ENCODE results near the gene MAP3K14. TPM values are rescaled to one million over a fixed set of nuclear protein-coding genes. Genes with fewer than 3 reads are reported as not detected.

MAP3K14 gene
- total RNA-seq, 1 donor from 2014 or later, result 6.6 TPM

DNA sequence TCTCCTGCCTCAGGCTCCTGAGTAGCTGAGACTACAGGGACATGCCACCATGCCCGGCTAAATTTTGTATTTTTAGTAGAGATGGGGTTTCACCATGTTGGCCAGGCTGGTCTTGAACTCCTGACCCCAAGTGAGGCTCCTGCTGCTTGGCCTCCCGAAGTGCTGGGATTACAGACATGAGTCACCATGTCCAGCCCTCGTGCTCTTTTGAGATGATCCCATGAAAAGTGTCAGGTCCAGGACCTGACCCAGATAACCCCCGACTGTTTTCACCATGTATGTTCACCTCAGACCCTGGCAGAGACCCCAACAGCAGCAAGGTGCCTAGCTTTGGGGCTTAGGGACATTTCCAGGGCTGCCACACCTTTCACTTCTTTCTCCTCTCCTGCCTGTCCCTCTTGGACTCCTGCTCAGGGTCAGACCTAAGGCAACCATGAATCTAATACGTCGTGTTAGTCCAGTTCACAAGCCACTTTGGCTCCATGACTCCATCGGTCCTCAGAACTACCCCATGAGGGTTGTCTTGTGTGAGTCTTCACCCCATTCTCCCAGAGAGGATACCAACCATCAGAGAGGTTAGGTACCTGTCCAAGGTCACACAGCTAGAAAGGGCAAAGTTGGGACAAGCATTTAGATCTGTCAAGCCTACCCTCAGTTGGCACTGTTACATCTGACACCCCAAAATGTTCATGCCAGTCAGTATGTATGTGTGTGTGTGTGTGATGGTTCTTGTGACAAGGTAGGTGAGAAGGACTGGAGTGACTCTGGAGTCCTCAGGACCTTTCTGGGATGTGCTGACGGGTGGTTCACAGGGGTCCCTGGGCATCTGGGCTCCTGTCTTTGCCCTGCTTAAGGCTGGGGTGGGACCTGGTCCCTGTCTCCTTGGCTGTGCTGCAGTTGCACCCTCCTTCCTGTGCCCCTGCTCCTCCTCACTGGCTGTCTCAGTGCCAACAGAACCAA lies 23.1 kb upstream of the MAP3K14 start:
- TF ChIP-seq, protein P1, sequence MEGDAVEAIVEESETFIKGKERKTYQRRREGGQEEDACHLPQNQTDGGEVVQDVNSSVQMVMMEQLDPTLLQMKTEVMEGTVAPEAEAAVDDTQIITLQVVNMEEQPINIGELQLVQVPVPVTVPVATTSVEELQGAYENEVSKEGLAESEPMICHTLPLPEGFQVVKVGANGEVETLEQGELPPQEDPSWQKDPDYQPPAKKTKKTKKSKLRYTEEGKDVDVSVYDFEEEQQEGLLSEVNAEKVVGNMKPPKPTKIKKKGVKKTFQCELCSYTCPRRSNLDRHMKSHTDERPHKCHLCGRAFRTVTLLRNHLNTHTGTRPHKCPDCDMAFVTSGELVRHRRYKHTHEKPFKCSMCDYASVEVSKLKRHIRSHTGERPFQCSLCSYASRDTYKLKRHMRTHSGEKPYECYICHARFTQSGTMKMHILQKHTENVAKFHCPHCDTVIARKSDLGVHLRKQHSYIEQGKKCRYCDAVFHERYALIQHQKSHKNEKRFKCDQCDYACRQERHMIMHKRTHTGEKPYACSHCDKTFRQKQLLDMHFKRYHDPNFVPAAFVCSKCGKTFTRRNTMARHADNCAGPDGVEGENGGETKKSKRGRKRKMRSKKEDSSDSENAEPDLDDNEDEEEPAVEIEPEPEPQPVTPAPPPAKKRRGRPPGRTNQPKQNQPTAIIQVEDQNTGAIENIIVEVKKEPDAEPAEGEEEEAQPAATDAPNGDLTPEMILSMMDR (conservative IDR thresholded peaks at IDR 0.05; ENCODE audit: low read depth, low read length), result no peak
- H3K4me3 ChIP-seq (ENCODE audit: low read depth, low read length), result no peak overlapping the region
- DNase-seq (ENCODE audit: low read depth), result no peak

DNA sequence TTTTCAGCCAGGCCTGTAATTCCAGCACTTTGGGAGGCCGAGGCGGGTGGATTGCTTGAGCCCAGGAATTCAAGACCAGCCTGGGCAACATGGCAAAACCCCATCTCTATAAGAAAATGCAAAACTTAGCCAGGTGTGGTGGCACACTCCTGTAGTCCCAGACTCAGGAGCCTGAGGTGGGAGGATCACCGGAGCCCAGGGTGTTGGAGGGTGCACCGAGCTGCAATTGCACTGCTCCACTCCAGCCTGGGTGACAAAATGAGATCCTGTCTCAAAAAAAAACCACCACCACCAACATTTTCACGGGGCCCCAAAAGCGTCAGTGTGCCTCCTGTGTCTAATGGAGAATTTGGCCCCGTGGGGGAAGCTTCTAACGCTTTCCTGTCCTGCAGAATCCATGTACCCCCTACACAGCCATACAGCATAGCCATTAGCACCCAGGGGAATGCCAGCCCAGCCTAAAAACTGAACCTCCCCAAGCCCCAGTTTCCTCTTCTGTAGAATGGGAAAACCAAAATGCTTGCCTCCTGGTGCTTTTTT lies 22.2 kb upstream of the MAP3K14 start:
- DNase-seq (ENCODE audit: low read depth), result no peak
- TF ChIP-seq, protein P1 (conservative IDR thresholded peaks at IDR 0.05; ENCODE audit: low read depth, low read length), result no peak
- H3K4me3 ChIP-seq (ENCODE audit: low read depth, low read length), result no peak overlapping the region

- no peak overlapping the region for H3K4me3 ChIP-seq (ENCODE audit: low read depth, low read length)
- no peak for DNase-seq (ENCODE audit: low read depth)
- TF ChIP-seq, protein P1 (conservative IDR thresholded peaks at IDR 0.05; ENCODE audit: low read depth, low read length), result no peak
Observed at GRCh38 chr17:45338023-45338781, 21.4 kb upstream of the MAP3K14 start.

GRCh38 chr17:45336390-45337182 lies 19.8 kb upstream of the MAP3K14 start:
- TF ChIP-seq, protein P1 (conservative IDR thresholded peaks at IDR 0.05; ENCODE audit: low read depth, low read length), result no peak
- no peak overlapping the region for H3K4me3 ChIP-seq (ENCODE audit: low read depth, low read length)
- DNase-seq (ENCODE audit: low read depth), result no peak

- DNase-seq (ENCODE audit: low read depth), result no peak
- TF ChIP-seq, protein P1 (conservative IDR thresholded peaks at IDR 0.05; ENCODE audit: low read depth, low read length), result no peak
- H3K4me3 ChIP-seq (ENCODE audit: low read depth, low read length), result no peak overlapping the region
Observed at GRCh38 chr17:45335721-45336120, 18.9 kb upstream of the MAP3K14 start.

Measured in epithelial cell of proximal tubule (primary cell).